CD14-positive monocyte (primary cell): ENCODE results near the gene AOAH. TPM values are rescaled to one million over a fixed set of nuclear protein-coding genes. Genes with fewer than 3 reads are reported as not detected.
"Not testable (repeated sequence)": the region's sequence is repeated elsewhere in the genome, so short reads cannot be mapped to it uniquely, and the experiment has no call there.

Experiments used
- DNase-seq, 3 donors: peaks; one replicate each; pipeline ENCODE4 v3.0.0-alpha.2; 2011 to 2022
- H2AFZ ChIP-seq: 2 replicates; pipeline ENCODE4 v1.6.0; 2012; ENCODE audit warnings: mild to moderate bottlenecking, low read depth, low read length, inconsistent platforms; ENCODE audit not compliant: insufficient read depth, poor library complexity, severe bottlenecking
- H3K27ac ChIP-seq, 2 donors: 1 replicate in 1 of 2; 2 replicates in 1 of 2; pipeline ENCODE4 v1.5.1; 2012 to 2013; ENCODE audit warnings: low read length in 2 of 2, control low read depth in 1 of 2, inconsistent platforms in 1 of 2, low read depth in 1 of 2, mild to moderate bottlenecking in 1 of 2
- H3K27me3 ChIP-seq, 2 donors: one replicate each; pipeline versions ENCODE4 v1.6.0 to v1.6.1; 2011 to 2013; ENCODE audit warnings: low read length in 2 of 2; ENCODE audit not compliant: control insufficient read depth in 2 of 2, insufficient read depth in 2 of 2
- H3K36me3 ChIP-seq, 2 donors: replicated peaks in 1 of 2; 1 replicate in 1 of 2; 2 replicates in 1 of 2; pipeline versions ENCODE4 v1.5.1 to v1.6.1; 2012 to 2013; ENCODE audit warnings: low read length in 2 of 2, control low read depth in 1 of 2, inconsistent platforms in 1 of 2, mild to moderate bottlenecking in 1 of 2; ENCODE audit not compliant: insufficient read depth in 2 of 2, control insufficient read depth in 1 of 2
- H3K4me1 ChIP-seq, 2 donors: 1 replicate in 1 of 2; 2 replicates in 1 of 2; pipeline versions ENCODE4 v1.5.1 to v1.6.1; 2012 to 2013; ENCODE audit warnings: low read length in 2 of 2, control low read depth in 1 of 2, inconsistent platforms in 1 of 2, mild to moderate bottlenecking in 1 of 2, moderate library complexity in 1 of 2; ENCODE audit not compliant: insufficient read depth in 2 of 2, control insufficient read depth in 1 of 2
- H3K4me2 ChIP-seq: replicated peaks from 2 replicates; pipeline ENCODE3; 2012; ENCODE audit warnings: low read length, moderate library complexity, mild to moderate bottlenecking; ENCODE audit not compliant: poor library complexity, severe bottlenecking; ENCODE audit errors: extremely low read depth
- H3K4me3 ChIP-seq, 3 experiments: fragments of 200-600 bp in 1 of 3; sonication (generic) in 1 of 3; replicated peaks in 1 of 3; 1 replicate in 2 of 3; 2 replicates in 1 of 3; pipeline ENCODE4 v1.5.1; 2011 to 2013; ENCODE audit warnings: low read length in 3 of 3, mild to moderate bottlenecking in 3 of 3, control low read depth in 2 of 3, low read depth in 2 of 3, inconsistent platforms in 1 of 3, moderate library complexity in 1 of 3
- H3K79me2 ChIP-seq: 2 replicates; pipeline ENCODE4 v1.6.0; 2012; ENCODE audit warnings: mild to moderate bottlenecking, control low read depth, inconsistent platforms, low read length, moderate library complexity; ENCODE audit not compliant: insufficient read depth
- H3K9ac ChIP-seq: 2 replicates; pipeline ENCODE4 v1.6.0; 2017; ENCODE audit warnings: low read length, mild to moderate bottlenecking; ENCODE audit not compliant: insufficient read depth, poor library complexity, severe bottlenecking
- H3K9me3 ChIP-seq, 2 donors: replicated peaks in 1 of 2; 1 replicate in 1 of 2; 2 replicates in 1 of 2; pipeline versions ENCODE4 v1.5.1 to v1.6.1; 2012 to 2013; ENCODE audit warnings: low read length in 2 of 2, control low read depth in 1 of 2; ENCODE audit not compliant: control insufficient read depth in 1 of 2, insufficient read depth in 1 of 2
- H4K20me1 ChIP-seq: 2 replicates; pipeline ENCODE4 v1.6.0; 2012; ENCODE audit warnings: mild to moderate bottlenecking, low read length, control low read depth, moderate library complexity; ENCODE audit not compliant: insufficient read depth
- H3K27ac Mint-ChIP-seq, 7 donors: one replicate each; pipeline ENCODE4 v1.8.0; 2020; ENCODE audit warnings: mild to moderate bottlenecking in 7 of 7, mixed read lengths in 7 of 7, moderate library complexity in 6 of 7, inconsistent platforms in 2 of 7
- H3K27me3 Mint-ChIP-seq, 3 donors: one replicate each; pipeline ENCODE4 v1.8.0; 2021 to 2022; ENCODE audit warnings: low read depth in 3 of 3, mild to moderate bottlenecking in 3 of 3, mixed read lengths in 3 of 3, moderate library complexity in 3 of 3, inconsistent platforms in 1 of 3
- H3K36me3 Mint-ChIP-seq, 2 donors: one replicate each; pipeline ENCODE4 v1.8.0; 2020; ENCODE audit warnings: mixed read lengths in 2 of 2, inconsistent platforms in 1 of 2, mild to moderate bottlenecking in 1 of 2
- H3K4me1 Mint-ChIP-seq: one replicate; pipeline ENCODE4 v1.8.0; 2020; ENCODE audit warnings: mild to moderate bottlenecking, mixed read lengths
- H3K4me3 Mint-ChIP-seq, 2 donors: one replicate each; pipeline ENCODE4 v1.8.0; 2020; ENCODE audit warnings: mild to moderate bottlenecking in 2 of 2, mixed read lengths in 2 of 2, moderate library complexity in 1 of 2
- H3K9me3 Mint-ChIP-seq, 7 donors: one replicate each; pipeline ENCODE4 v1.8.0; 2020 to 2022; ENCODE audit warnings: mixed read lengths in 7 of 7, mild to moderate bottlenecking in 6 of 7, moderate library complexity in 6 of 7, inconsistent platforms in 2 of 7
- WGBS: methylation state at CpG from one replicate; pipeline ENCODE4 v1.1.5; 2013; ENCODE audit warnings: missing lambda C conversion rate; ENCODE audit not compliant: insufficient coverage; 5-methylcytosine and 5-hydroxymethylcytosine counted together
- intact Hi-C, 2 donors: fragments of 100-400 bp; cut with micrococcal nuclease; formaldehyde crosslinking; loops; one replicate each; pipeline versions ENCODE4 v1.15.0 to v1.15.1; 2023
- polyA plus RNA-seq, 3 donors: library from polyadenylated mRNA; depleted of rRNA in 1 of 3; unstranded in 2 of 3; stranded (reverse) in 1 of 3; fragments of 300-500 nt in 2 of 3; fragments of >200 nt in 1 of 3; fragmentation: Illumina TruSeq in 2 of 3; gene quantifications; 1 replicate in 2 of 3; 2 replicates in 1 of 3; pipeline ENCODE4 v1.2.3, GENCODE V29; 2012 to 2021
- TF ChIP-seq, protein P1 (sequence below): fragments of 200-600 bp; IDR thresholded peaks from one replicate; pipeline ENCODE4 v1.8.0; 2022; ENCODE audit warnings: antibody characterized with exemption, mild to moderate bottlenecking

The AOAH gene
- polyA plus RNA-seq, 3 donors = 305 to 467 (median 349) TPM

- H3K4me1 Mint-ChIP-seq, H3K4me3 Mint-ChIP-seq, H3K36me3 ChIP-seq, H3K4me2 ChIP-seq, H2AFZ ChIP-seq, H3K27ac ChIP-seq, H3K27me3 ChIP-seq, intact Hi-C loops, H3K9ac ChIP-seq, H3K36me3 Mint-ChIP-seq, H3K27me3 Mint-ChIP-seq, DNase-seq, H3K4me1 ChIP-seq, H3K4me3 ChIP-seq, H3K79me2 ChIP-seq: not testable (repeated sequence)
- H3K27ac Mint-ChIP-seq = peak overlapping the region in 1 of 7 donors; percentile 16
- H3K9me3 Mint-ChIP-seq = peaks cover 6 to 35% (median 18%) of the 10 kb centered on the region in 7 donors
- H4K20me1 ChIP-seq = peaks cover 21% of the 10 kb centered on the region
- H3K9me3 ChIP-seq = peaks cover 7 to 24% of the 10 kb centered on the region in 2 donors
- 98% methylated on average over 16 of the region's 17 CpGs for WGBS
These were observed 220.1 kb downstream of the AOAH start for GRCh38 chr7:36504216-36504615.

GRCh38 chr7:36497775-36498174 lies 226.5 kb downstream of the AOAH start:
- Histone ChIP-seq H3K4me2 (no peak overlapping the region), H3K9me3 (no peaks in the 10 kb centered on the region), H3K27ac (no peak overlapping the region), H3K9ac (no peak overlapping the region), H3K4me3 (no peak overlapping the region), H2AFZ (no peak overlapping the region), H4K20me1 (no peaks in the 10 kb centered on the region), H3K36me3 (no peaks in the 10 kb centered on the region), H3K27me3 (no peaks in the 10 kb centered on the region), H3K79me2 (no peaks in the 10 kb centered on the region), H3K4me1 (no peaks in the 10 kb centered on the region)
- no peak overlapping the region for H3K27ac Mint-ChIP-seq
- H3K36me3 Mint-ChIP-seq = no peaks in the 10 kb centered on the region
- peaks cover 0 to 4% (median 3%) of the 10 kb centered on the region in 3 donors for H3K27me3 Mint-ChIP-seq
- TF ChIP-seq, protein P1, sequence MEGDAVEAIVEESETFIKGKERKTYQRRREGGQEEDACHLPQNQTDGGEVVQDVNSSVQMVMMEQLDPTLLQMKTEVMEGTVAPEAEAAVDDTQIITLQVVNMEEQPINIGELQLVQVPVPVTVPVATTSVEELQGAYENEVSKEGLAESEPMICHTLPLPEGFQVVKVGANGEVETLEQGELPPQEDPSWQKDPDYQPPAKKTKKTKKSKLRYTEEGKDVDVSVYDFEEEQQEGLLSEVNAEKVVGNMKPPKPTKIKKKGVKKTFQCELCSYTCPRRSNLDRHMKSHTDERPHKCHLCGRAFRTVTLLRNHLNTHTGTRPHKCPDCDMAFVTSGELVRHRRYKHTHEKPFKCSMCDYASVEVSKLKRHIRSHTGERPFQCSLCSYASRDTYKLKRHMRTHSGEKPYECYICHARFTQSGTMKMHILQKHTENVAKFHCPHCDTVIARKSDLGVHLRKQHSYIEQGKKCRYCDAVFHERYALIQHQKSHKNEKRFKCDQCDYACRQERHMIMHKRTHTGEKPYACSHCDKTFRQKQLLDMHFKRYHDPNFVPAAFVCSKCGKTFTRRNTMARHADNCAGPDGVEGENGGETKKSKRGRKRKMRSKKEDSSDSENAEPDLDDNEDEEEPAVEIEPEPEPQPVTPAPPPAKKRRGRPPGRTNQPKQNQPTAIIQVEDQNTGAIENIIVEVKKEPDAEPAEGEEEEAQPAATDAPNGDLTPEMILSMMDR = no peak
- DNase-seq = no peak
- no peak overlapping the region for H3K4me3 Mint-ChIP-seq
- 73% methylated on average over 2 of the region's 4 CpGs for WGBS
- intact Hi-C loops = no loop called here
- H3K4me1 Mint-ChIP-seq = peaks cover 2% of the 10 kb centered on the region
- H3K9me3 Mint-ChIP-seq = peaks cover 0 to 6% (median 0%) of the 10 kb centered on the region in 7 donors

GRCh38 chr7:36497176-36497575 lies 227.1 kb downstream of the AOAH start:
- H3K9me3 ChIP-seq, H3K79me2 ChIP-seq, H3K36me3 ChIP-seq, intact Hi-C loops, H3K27me3 ChIP-seq, H3K4me3 ChIP-seq, DNase-seq, H3K9ac ChIP-seq, H3K4me1 ChIP-seq, H4K20me1 ChIP-seq, H3K27ac ChIP-seq, H3K9me3 Mint-ChIP-seq, H3K4me1 Mint-ChIP-seq, H2AFZ ChIP-seq, H3K36me3 Mint-ChIP-seq, H3K4me3 Mint-ChIP-seq, H3K4me2 ChIP-seq, H3K27me3 Mint-ChIP-seq, H3K27ac Mint-ChIP-seq: not testable (repeated sequence)
- WGBS = no CpG with 5 or more reads among the region's 6 CpGs
